Upper lobe of left lung (tissue), 4 donors: Measurements from ENCODE around the gene PFDN5.

Source experiments
- CTCF ChIP-seq, 6 experiments: fragments of 450-650 bp in 4 of 6; fragments of 200-600 bp in 2 of 6; sonication (generic) in 2 of 6; IDR thresholded peaks; one replicate each; pipeline ENCODE4 v1.5.1; 2016 to 2019; ENCODE audit warnings: antibody characterized with exemption in 6 of 6
- EP300 ChIP-seq, 4 donors: sonication (generic); formaldehyde crosslinking; IDR thresholded peaks; one replicate each; pipeline ENCODE4 v1.5.1; 2017; ENCODE audit warnings: antibody characterized with exemption in 4 of 4, control low read depth in 2 of 4
- POLR2A ChIP-seq, 4 donors: fragments of 450-650 bp; IDR thresholded peaks; one replicate each; pipeline ENCODE4 v1.5.1; 2016 to 2017; ENCODE audit warnings: antibody characterized with exemption in 4 of 4, mild to moderate bottlenecking in 2 of 4
- POLR2AphosphoS5 ChIP-seq, 2 donors: sonication (generic); formaldehyde crosslinking; IDR thresholded peaks; one replicate each; pipeline ENCODE4 v1.5.1; 2017; ENCODE audit warnings: antibody characterized with exemption in 2 of 2

- TF ChIP-seq CTCF (IDR thresholded peaks at IDR 0.05) (no peak), EP300 (IDR thresholded peaks at IDR 0.05) (peak in 1 of 4 donors; percentile 76), POLR2A (IDR thresholded peaks at IDR 0.05) (no peak), POLR2AphosphoS5 (IDR thresholded peaks at IDR 0.05) (no peak)
Measured at GRCh38 chr12:53299101-53299453, 3.7 kb downstream of the PFDN5 start.
